Activated naive CD4-positive, alpha-beta T cell (primary cell): ENCODE measurements around the gene GUCY2C.

Experiments used
- DNase-seq, 4 experiments: peaks; one replicate each; lab custom pipeline; 2025; lab: John Stamatoyannopoulos, UW

GUCY2C gene

GRCh38 chr12:14628771-14629170, 67.6 kb downstream of the GUCY2C start:
- DNase-seq: no peak

DNA sequence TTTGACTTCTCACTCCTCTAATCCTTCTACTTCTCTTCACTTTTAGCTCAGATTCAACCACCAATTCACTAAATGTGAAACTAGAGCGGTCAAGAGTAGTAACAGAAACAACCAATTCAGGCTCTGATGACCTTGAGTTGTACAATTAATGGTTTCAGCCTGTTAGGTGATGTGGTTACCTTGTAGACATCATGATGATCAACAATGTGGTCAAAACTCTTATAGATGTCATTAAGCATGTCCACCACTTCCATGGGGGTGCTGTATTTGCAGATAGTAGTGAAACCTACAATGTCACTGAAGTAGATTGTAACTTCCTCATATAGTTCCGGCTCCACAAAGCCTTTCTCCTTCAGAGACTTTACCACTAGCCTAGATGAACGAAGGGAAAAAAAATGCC, 74.6 kb downstream of the GUCY2C start:
- no peak for DNase-seq

GRCh38 chr12:14619741-14620501, 76.5 kb downstream of the GUCY2C start:
- DNase-seq: no peak

GRCh38 chr12:14618983-14619382, 77.4 kb downstream of the GUCY2C start:
- DNase-seq: no peak

DNA sequence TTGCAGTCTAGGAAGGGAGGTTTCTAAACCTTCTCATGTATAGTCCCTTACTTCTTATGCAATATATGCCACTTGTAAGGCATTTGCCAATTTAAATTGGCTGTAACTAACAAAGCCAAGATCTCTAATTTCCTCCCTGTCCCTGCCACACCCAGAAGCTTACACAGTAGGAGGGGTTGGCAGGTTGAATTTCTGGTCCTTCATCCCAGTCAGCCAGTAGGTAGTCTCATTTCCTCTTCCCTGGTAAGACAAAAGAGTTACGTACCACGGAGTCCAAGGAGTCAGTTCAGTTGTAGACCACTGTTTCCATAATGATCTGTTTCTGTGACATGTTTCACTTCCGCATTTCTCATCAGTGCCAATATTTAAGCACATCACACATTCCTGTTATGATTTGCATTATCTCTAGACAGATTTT, 81.7 kb downstream of the GUCY2C start:
- no peak for DNase-seq

GRCh38 chr12:14613718-14614117, 82.7 kb downstream of the GUCY2C start:
- no peak for DNase-seq

DNA sequence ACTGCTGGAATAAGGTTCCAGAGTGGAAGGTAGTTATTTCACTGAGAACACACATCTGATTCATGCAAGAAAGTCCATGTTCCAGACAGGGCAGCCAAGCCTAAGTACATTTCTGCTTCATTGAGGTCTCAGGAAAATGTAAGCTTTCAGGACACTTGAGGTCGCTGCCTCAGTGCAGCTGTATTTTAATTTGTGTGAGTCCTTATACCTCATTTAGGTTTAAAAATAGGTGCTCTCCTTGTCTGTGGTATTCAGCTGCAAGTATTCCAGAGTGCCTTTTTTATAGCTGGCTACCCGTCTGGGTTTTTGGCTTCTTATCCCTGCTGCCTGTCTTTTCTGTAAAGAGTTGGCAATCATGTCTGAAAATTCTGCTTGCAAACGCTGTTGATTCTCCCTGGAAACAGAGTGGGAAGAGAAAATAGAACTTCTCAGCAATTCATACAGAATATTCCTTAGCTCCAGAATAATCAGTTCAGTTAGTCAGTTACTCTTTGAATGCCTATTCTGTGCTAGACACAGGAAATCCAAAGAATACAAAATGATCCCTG, 83.4 kb downstream of the GUCY2C start:
- DNase-seq: no peak

DNA sequence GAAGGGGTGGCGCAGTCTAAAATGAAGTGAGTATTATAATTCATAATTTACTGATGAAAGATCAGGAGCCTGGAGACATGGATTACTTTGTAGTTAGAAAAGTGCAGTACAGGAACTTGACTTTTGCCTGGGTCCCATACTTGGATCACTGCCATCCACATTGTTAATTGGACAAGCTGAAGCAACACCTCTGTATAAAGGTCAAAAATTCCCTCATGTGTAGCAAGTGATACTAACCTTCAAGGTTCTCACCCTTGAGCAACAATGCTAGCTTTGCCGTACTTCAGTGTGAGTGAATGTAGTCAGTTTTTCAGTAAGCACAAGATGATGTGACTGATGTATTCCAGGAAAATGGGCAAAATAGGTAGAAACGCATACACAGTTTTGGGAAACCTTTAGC, 84.1 kb downstream of the GUCY2C start:
- no peak for DNase-seq

DNA sequence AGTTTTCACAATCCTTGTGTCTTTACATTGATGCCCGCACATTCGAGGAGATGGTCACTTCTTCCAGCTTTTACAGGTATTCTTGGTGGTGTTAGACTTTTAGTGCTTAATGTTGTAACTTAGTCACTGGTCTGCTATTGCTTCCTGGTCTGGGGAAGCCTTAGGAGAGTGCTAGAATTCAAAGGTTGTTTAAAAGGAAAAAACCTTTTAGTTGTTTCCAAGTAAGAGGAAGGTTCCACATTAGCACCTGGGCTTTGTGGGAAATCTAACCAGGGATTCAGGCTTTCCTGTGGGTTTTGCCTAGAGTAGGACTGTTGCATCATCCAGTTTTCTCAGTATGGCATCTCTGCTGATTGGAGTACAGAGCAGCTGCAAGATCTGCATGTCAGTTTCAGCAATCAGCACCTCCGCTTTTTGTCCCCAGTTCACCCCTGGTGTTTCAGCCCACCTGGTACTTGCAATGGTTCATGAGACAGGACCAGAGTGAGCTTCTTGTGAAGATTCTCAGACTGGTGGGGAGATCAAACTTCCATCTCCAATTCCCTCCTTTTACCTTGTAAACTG, 84.7 kb downstream of the GUCY2C start:
- no peak for DNase-seq

- DNase-seq: no peak
These were observed 88.8 kb downstream of the GUCY2C start for GRCh38 chr12:14607568-14607967.

- no peak for DNase-seq
These were observed 90.9 kb downstream of the GUCY2C start for GRCh38 chr12:14605401-14605989.

- DNase-seq: no peak
These were observed 94.5 kb downstream of the GUCY2C start for GRCh38 chr12:14601692-14602478.

- no peak for DNase-seq
These were observed 98.9 kb downstream of the GUCY2C start for GRCh38 chr12:14597480-14597879.

DNA sequence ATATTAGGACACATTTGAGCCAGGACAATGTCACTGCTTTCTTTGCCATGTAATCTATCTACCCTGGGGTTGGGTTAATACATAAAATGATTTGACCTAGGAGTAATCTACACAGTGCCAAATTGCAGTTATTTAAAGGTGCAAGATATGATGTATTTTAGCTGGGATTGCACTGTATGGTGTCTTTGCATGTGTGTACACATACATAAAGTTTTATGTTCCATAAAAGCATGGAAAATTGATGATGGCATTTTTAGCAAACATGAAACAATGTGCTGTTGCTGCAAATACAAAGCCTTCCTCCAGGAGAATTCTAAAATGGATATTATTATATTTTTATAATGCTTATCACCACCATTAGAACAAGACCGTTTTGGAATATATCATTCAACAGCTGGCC, 104.7 kb downstream of the GUCY2C start:
- DNase-seq: no peak

DNA sequence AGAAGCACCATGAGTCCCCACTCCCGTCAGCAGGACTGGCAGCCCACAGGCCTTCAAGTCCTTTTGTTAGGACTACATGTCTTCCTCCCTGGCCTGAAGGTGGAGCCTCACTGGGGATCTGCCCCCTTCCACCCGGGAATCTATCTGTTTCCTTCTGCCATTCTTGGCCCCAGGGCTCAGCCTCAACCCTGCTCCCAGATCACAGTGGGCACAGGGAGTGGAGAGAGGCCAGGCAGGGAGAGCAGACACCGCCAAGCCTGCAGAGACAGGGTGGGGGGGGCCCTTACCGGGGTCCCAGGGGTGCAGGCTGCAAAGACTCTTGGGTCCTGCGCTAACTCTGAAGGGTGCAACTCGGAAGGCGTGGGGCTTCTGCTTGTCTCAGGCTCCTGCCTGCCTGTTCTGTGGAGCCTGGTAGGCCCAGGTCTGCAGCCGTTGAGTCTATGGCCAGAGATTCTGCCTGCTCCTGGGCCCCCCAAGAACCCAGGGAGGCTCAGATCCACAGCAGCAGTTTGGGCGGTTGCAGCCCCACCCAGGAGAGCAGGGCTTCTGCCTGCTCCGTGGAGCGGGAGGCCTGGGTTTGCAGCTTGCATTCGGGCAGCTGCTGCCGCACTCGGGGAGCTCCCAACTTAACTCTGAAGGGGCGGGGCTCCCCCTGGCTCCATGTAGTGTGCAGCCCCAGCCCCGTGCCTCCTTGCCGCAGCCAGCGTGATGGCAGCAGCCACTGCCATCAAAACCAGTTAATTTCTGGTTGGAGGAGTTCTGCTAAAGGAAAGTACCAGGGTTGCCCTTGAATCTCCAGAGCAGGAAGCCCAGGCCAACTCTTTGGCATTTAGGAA, 107.0 kb downstream of the GUCY2C start:
- DNase-seq: no peak

DNA sequence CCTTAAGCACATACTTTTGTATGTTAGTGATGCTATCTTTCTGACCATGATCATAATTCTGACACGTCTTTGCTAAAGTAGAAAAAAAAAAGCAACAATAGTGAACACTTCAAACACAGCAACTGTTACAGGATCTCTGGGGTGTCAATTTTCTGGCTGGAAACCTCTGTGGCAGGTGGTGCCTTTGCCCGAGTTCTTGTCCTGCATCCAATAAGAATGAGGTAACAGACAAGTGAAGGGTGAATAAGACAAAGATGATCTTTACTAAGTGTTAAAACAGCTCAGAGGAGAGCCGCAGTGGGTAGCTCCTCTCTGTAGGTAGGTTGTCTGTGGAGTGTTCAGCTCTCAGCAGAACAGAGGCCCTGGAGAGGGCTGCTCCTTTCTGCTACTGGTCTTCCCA, 107.8 kb downstream of the GUCY2C start:
- DNase-seq: no peak

GRCh38 chr12:14578646-14579045, 117.8 kb downstream of the GUCY2C start:
- DNase-seq: no peak

- DNase-seq: no peak
These were observed 119.1 kb downstream of the GUCY2C start for GRCh38 chr12:14577344-14577743.

- DNase-seq: no peak
These were observed 119.5 kb downstream of the GUCY2C start for GRCh38 chr12:14576896-14577295.

DNA sequence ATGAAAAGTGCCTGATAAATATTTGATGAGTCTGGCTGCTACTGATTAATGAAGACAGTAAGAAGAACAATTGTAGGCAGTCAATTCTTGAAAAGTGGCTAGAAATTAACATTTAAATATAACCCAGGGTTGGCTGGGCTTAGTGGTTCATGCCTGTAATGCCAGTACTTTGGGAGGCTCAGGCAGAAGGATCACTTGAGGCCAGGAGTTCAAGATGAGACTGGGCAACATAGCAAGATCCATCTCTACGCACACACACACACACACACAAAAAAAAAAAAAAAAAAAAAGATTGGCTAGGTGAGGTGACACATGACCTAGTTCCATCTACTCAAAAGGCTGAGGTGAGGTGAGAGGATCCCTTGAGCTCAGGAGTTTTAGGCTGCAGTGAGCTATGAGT, 120.8 kb downstream of the GUCY2C start:
- no peak for DNase-seq

GRCh38 chr12:14573118-14573517, 123.3 kb downstream of the GUCY2C start:
- DNase-seq: no peak

DNA sequence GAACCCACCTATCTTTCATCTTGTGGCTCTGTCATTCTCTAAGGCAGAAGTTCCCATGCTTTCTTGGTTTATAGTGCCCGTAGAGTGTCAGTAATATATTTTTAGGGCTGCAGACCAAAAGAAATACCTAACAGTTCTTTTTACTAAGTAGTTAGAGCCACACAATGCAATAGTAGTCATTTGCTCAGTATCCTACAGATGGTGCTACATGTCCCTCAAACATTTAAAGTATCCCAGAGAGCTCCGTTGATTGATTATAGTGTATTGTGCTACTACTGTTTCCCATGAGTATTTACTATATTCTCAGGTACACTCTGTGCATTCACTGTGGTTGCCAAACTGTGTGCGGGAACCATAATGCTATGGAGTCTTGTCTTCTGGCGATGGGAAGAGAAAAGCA, 124.0 kb downstream of the GUCY2C start:
- DNase-seq: no peak
